NCI-H1436 (cell line): ENCODE measurements around the gene HDAC4.

Source experiments
- DNase-seq: peaks from one replicate; lab custom pipeline; 2025; lab: John Stamatoyannopoulos, UW

Gene HDAC4

GRCh38 chr2:239369631-239370161, 31.1 kb downstream of the HDAC4 start:
- DNase-seq = no peak

DNA sequence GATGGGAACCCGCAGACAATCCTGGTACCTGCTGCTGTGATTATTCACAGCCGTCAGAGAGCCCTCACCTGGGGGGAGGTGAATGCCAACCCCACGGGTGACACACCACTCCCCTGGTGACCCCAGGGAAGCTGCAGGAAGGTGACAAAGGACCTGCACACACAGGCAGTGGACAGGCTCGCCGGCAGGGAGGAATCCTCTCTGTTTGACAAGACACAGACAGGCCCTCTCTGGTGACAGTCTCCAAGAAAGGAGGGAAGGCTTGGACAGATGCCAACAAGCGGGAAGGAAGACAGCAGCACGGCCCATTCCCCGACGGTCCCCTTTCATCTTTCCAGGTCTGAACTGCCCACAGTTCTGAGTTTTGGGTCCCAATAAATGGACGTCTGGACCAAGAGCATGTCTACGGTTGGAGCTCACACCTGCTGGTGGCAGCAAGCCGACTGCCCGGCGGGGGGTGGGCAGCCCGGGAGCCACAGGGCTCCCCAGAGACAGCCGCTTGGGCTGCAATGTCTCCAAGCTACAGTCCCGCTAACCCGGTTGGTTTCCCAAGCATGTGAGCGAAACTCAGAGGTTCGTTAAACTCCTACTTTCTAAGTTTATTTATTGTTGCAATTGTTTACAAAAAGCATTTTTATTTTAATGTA, 31.8 kb downstream of the HDAC4 start:
- DNase-seq = no peak

DNA sequence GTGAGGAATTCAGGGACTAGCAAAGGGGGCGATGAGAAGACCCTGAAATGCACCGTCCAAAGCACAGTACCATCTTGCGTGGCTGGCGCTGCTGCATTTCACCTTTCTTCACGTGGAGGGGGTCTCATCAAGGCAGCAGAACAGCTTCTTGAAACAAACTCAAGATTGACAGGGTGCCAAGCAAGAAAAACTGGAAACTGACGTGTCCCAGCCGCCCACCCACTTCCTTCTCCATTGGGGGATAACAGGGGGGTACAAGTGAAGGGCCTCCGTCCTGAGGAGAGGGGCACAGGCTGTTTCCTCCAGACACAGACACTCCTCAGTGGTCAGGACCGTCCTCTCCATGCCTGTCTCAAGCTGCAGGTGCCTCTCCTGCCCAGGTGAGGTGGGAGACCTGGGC, 32.5 kb downstream of the HDAC4 start:
- no peak for DNase-seq

DNA sequence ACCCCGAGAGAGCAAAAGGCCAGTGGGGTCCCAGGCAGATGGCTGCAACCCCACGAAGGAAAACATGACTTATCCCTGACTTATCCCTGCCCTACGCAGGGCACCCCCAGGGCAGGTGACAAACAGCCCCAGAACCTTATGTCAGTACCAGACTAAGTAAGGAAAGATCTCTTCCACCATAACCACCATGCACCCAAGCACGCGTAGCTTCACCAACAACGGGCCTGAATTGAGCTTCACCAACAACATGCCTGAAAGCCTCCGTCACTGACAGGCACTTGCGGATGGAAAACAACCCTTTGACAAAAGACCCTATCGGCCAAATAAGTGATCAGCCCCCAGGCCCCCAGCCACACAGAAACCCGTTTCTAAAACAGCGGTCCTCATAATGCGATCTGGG, 34.1 kb downstream of the HDAC4 start:
- no peak for DNase-seq

GRCh38 chr2:239365782-239366435, 34.9 kb downstream of the HDAC4 start:
- DNase-seq = no peak

DNA sequence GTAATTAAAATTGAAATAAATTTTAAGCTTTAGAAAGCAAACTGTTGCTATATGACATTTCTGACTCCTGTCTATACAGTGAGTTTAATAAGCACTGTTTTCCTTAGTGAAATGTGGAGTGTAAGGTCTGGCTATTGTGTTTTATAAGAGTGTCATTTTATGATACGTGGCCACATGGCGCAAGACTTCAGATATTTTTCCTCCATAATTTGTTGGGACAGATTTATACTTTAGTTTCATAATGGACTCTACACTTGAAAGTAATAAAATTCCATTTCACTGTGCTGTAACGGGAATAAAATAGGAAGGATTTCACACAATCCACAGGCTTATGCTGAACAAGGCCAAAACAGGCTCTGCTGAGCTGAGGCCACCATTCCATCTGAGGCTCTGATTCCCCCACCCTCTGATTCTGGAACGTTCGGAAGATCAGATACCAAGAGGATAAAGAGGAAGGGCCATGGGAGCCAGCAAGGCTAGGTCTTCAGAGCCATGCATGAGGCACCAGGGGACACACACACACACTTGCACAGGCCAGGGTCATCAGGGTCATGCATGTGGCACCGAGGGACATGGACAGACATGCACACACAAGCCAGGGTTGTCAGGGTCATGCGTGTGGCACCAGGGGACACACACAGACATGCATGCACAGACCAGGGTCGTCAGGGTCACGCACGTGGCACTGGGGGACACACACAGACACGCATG, 35.6 kb downstream of the HDAC4 start:
- DNase-seq = no peak

- DNase-seq = no peak
Observed at GRCh38 chr2:239363946-239364637, 36.7 kb downstream of the HDAC4 start.

GRCh38 chr2:239362507-239362906, 38.3 kb downstream of the HDAC4 start:
- no peak for DNase-seq

- DNase-seq = no peak
Observed at GRCh38 chr2:239361311-239361642, 39.5 kb downstream of the HDAC4 start.

- DNase-seq = no peak
Observed at GRCh38 chr2:239360421-239361310, 40.2 kb downstream of the HDAC4 start.

- no peak for DNase-seq
Observed at GRCh38 chr2:239360008-239360407, 40.8 kb downstream of the HDAC4 start.

DNA sequence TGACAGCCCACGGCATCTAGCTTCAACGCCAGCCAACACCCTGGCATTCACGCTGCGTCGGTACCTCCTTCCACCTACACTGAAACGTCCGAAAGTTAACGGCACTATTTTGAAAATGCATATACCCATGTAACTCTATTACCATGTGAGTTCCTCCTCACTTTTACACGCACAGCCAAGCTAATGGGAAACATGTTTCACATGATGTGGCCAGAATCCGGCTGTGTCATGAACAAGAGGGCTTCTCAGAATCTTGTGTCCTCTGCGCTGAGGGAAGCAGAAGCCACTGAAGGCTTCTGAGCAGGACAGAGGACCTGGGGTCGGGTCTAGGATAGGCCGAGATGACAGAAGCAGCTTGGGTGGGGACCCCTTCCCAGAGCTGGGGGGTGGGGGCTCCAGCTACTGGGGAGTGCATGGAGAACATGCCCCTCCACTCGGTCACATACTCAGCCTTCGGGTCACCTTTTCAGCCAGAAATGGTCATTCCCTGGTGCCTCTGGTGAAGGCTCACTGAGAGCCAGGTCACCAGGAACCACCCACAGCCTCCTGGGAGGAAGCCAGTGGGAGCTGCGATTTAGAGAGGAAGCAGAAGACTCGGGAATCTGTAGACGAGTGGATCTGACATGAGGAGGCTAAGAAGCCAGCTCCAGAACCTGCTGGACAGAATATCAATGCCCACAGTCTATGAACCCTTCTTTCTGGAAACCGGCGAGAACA, 41.5 kb downstream of the HDAC4 start:
- no peak for DNase-seq

DNA sequence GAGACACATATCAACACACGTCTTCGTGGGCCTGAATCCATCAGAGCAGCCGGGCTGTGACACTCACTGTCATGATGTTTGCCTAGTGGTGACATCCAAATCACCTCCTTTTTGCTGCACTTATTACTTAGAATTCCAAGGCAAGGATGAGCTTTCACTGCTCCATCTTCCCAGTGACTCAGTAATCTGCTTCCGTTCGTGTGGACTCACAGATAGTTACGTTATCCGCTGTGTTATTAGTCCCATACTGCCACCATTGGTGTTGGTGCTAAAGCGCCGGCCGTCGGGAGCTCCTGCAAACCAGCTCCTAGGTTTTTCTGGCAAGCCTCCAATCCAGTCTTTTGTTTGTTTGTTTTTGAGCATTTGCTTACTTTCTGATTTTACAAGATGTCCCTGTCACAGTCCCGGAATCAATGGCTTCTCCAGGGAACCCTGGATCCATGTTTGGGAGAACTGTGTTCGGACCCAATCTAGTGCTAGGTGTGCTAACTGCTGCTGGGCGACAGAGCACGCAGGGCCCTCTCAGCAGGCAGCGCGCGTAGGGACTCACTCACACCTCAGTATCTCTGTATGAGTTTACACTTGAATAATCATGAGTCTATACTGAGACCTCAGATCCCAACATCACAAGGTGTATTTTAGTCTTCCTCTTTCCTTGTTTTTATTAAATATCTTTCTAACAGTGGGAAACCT, 42.6 kb downstream of the HDAC4 start:
- DNase-seq = no peak

- DNase-seq = no peak
Observed at GRCh38 chr2:239355724-239356123, 45.1 kb downstream of the HDAC4 start.

DNA sequence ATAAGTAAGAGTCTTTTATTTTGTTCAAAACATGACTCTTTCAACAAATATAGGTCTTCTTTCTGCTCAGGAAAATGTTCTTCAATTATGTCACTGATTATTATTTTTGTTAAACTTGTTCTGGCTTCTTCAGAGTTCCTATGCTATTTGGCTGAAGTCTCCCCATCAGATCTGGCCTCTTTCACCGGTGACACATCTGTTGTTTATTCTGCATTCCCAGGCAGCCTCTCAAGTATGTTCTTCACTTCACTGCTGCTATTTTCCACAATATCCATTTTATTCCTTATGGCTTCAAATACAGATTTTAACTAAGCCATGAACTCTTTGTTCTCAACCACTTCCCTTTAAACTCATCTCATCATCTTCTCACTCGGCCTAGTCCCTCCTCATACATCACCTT, 45.7 kb downstream of the HDAC4 start:
- DNase-seq = no peak

DNA sequence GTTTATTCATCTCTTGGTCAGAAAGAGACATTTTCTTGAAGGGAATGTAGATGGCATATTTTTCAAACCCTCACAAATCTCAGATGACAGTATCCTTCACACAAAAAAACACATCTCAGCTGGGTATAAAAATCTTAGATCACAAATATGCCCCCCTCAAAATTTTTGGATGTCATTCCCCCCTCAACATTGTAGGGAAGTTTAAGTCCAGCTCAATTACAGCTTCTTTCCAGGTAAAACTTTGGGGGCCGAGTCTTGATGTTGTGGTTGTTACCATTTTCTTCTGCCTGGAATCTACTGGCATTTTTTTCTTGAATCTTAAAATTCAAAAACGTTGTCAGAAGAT, 46.1 kb downstream of the HDAC4 start:
- no peak for DNase-seq

DNA sequence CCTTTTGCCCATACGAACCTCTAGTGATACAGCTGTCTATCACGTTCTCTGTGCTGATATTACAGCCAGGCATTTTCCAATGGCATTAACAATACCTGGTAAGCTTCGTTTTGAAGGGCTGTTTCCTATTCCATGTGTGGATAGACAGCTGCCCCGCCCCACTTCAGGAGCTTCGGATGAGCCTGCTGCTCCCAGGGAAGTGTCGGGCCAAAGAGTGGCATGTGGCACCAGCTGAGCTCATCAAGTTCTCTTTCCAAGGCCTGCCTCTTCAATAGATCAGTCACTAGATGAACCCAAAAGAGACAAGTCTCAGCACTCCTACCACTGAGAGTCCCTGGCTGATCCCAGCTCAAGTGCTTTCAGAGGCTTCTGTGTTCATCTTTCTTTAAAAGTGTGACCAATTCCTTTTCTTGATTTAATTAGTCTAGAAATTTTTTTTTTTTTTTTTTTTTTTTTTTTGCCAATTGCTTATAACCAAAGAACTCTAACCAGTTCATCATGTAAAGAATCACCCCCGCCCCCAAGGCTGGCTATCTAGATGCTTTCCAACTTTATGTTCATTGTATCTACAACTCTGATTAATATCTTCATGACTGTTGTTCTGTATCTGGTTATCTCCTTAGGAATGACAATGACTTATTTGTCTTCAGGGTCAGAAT, 46.6 kb downstream of the HDAC4 start:
- no peak for DNase-seq

GRCh38 chr2:239353692-239354091, 47.1 kb downstream of the HDAC4 start:
- no peak for DNase-seq

DNA sequence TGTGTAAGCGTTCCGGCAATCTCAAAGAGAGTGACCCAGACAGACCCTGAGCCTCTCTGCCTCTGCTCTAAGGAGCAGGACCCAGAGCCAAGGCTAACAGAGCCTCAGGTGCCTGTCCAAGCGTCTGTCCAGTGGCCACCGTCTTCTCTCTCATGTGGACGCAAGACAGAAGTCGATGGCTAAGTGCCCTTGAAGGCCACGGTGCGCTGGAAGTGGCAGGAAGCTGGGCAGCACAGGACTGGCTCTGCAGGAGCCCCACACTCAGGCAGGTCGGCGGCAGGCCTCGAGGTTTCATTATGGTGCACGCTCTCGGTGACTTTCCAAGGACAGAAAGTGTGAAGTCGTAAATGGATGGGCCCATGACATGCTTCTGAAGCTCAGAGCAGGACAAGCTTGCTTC, 49.1 kb downstream of the HDAC4 start:
- no peak for DNase-seq
